NOMO-1 treated with dmso at 0.1 percent for 144 hours (cell line): ENCODE measurements around the gene COLEC11.

Source experiments
- DNase-seq: peaks from one replicate; lab custom pipeline; 2025; ENCODE audit not compliant: unreplicated experiment; lab: John Stamatoyannopoulos, UW

Gene COLEC11

DNA sequence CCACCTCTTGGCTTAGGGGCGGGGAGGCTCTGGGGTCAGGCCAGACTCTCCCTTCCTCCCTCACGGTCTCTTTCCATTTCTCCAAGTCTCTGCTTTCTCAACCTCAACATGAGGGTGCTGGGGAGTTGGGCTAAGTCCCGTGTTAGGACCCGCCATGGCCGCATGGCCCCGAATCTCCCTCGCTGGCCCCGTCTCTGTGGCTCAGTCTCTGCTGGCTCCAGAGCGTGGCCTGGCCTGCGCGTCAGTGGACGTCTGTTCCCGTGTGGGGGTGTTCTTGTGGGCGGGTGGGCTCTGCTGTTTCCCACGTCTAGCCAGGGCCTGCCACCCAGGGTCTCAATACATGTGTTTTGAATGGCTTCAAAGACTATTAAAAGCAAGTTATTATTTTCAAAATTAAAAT is 75.5 kb downstream of the COLEC11 start:
- no peak for DNase-seq

DNA sequence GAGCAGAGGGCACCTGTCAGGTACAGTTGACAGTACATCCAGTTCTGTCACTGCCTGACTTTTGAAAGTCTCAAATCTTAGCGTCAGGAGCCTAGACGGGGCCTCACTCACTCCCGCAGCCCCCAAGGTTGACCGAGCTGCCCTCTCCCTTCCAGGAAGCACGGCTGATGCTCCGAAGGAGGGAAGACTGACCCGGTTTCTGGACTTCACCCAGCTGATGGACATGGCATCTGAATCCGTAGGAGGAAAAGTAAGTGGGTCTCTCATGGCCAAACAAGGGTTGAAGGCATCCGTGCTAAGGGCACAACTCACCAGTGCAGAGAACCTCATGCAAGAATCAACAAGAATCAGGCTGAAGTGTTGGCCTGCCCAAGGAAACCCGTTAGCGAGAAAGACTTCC is 76.0 kb downstream of the COLEC11 start:
- DNase-seq, result no peak

DNA sequence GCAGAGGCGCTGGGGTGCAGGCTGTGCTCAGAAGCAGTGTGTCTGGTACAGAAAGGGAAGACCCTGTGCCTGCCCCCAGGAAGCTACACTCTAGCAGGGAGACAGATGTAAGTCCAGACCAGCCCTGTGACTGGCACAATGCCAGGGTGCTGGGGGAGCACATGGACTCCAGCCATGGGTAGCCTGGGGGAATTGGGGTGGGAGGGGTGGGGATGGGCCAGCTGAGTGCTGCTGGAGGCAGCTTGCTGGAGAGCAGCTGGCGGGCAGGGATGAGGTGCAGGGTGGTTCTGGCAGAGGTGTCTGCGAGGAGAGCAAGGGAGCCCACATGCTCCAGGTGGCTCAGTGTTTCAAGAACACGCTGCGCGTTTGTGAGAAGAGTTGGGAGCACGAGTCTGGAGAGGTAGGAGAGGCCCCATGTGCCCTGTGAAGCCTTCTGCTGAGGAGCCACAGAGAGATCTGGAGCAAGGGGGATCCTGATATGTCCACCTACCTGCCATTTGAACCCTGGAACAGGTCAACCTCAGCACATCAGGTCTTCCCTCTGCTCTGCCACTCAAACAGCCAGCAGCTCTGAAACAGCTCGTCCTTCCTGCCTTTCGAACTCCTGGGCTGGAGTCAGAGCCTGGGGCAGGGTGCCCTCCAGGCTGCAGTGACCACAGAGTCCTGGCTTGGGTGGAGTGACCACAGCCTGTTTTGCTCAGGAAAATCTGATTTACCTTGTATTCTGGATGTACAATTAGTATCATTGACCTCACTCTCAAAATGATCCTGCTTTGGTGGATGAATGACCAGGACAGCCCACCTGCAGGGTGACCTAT is 78.2 kb downstream of the COLEC11 start:
- DNase-seq, result no peak

DNA sequence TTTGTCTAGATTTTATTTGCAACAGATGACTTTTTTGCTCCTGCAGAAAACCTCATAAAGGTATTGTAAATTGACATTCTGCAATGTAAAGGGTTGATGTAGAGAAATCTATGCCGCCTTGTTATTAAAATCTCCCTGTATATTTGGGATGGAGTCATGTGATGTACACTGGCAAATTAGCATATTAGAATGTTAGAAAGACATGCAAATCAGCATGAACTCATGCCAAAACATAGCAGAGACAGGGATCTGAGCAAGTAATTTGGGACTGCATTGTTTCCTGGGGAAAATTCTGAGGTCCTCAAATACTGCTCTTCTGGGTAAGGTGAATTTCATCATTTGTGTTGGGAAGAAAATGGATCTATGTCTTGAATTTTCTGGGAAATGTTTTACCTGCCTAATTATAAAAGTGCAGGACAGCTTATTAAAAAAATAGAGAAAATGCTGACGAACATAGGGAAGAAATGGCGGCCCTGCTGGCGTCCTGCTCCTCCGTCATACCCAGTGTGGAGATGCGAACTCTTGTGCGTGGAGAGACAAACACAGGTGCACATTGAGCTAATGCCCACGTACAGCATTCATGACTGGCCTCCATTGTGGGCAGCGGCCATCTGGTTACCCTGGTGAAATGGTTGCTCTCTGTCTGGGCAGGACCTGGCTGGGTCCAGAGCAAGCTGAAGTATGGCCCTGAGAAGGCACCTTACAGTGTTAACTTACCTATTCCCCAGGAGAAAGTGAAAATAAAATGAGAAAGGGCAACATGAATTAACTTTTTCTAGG is 79.3 kb downstream of the COLEC11 start:
- DNase-seq, result no peak

DNA sequence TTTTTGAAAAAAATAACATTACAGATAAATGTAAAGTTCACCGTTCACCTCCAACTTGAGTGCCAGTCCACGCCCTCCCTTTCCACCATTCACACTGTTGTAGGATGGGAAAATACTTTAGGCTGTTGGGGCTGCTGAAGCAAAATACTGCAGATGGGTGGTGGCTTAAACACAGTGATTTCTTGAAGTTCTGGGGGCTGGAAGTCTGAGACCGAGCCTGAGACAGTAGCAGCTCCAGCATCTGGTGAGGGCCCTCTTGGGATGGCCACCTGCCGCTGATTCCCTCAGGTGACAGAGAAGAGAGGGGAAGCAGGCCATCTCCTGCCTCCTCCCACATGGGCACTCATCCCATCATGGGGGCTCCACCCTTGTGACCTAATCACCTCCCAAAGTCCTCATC is 80.8 kb downstream of the COLEC11 start:
- DNase-seq, result no peak

DNA sequence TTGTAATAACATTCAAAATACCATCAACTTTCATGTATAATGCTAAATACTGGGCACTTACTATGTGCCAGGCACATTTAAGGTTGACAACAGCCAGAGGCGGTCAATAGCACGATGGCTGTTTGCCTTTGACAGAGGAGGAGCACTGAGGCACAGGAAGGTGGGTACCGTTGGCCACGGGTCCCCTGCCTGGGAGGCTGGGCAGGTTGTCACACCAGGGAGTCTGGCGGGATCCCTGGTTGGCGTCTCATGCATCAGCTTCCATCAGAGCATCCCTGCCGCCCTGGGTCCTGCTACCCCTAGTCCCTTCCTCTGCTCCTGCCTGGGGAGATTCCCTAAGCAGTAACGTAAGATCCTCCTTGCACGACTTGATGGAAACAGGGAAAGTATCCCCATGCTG is 82.5 kb downstream of the COLEC11 start:
- DNase-seq, result no peak

DNA sequence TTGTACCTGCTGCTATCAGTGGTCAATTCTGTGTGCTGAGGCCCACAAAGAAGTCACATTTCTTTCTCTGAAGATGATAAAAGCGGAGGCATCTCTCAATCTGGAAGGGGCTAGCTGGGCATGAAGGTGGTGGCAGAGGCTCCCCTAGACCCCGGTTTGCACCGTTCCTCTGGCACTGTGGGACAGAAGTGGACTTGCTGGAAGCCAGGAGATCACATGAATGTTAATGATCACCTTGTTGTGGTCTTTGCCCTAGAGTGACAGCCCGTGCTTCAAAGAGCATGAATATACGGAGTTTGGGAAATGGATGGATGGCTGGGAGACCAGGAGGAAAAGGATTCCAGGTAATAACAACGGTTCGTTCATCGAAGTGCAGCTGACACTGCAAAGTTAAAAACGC is 83.3 kb downstream of the COLEC11 start:
- DNase-seq, result no peak

DNA sequence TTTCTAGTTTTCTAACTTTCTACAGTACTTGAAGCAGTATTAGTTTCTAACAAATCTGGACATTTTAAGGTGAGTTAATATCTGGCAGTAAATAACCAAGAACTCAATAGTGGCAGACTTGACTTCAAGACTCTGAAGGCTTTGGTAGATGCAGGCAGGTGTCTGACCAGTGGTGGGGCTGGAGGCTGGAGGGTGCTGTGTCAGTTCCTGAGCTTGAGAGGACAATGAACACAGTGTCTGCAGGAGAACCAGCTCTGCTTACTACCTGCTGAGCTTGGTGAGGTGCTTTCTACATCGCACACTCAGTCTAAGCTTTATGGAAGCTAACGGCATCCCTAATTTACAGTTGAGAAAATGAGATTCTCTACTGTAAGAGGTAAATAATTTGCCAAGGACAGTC is 84.3 kb downstream of the COLEC11 start:
- DNase-seq, result no peak

DNA sequence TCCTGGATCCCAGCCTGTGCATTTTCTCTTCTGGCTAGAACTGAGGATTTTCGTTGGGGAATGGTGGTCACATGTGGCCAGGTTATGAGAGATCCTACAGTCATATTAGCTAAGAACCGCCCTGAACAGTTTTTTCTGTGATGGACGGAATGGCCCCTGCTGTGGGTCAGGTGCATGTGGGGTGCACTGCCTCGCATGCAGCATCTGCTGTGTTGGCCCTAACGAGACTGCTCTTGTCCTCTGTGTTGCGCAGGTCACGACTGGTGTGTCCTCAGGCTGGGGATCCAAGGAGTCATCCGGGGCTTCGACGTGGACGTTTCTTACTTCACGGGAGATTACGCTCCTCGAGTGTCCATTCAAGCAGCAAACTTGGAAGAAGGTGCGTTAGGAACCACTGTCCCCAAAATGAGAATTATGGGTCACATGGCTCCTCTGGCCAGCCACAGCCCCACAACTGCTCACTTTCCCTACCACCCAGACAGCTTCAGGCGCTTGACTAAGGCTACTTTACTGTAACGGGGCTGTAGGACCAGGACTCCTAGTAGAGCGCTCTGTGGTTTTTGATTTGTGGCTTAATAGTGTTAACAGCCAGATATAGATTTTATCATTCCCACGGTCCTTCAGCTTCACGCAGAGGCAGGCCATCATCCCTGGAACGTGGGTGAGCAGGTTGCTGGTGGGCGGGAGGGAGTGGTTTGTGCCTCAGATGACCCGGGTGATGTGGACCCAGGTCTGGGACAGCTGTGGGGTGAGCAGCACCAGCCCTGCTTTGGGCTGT is 84.9 kb downstream of the COLEC11 start:
- DNase-seq, result no peak

DNA sequence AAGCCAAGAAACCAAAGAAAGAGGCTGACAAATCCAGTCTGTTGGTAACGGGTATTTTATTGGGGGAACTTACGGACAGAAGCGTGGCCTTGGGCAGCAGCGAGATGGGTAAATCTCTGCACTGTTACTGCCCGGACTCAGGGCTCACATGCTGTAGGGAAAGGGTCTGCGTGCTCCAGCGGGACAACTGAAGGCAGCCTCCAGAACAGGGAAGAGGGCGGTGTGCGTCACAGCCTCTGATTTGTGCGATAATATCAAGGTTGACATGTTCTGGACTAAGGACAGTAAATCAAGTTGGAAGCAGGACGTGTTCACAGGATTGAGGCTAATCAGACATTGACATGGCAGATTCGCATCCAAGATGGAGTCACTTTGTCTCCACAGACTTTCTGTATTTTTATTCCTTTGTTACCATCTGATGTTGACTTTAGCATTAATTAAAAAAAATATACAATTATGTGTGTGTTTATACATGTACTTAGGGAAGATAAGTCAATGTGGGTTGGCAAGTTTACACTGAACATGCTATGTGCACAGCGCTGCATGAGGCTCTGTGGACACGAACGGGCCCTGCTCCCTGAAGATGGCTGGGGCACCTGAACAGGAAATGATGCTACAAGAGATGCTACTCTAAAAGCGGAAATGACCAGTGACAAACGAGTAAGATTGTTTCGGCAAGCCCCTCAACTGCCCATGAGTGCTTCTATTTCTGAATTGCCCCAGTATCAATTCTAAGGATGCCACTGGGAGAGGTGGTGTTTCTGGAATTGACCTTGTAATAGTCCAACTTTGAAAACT is 85.8 kb downstream of the COLEC11 start:
- DNase-seq, result no peak

DNA sequence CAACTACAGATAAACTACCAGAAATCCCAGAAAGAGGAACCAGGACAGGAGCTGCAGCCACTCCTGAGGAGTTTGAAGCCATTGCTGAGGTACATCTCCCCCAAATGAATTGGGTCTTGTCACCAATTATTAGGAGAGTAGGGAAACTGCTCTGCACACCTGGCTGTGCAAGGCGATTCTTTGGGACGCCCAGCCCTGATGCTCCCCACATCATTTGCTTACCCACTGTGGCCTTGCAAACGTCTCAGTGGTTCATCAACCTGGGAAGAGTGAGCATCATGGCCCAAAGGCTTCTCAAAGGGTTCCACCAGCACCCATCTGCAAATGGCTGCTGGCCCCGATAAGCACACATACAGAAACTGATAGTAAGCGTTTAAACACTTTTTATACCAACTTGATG is 86.7 kb downstream of the COLEC11 start:
- no peak for DNase-seq

DNA sequence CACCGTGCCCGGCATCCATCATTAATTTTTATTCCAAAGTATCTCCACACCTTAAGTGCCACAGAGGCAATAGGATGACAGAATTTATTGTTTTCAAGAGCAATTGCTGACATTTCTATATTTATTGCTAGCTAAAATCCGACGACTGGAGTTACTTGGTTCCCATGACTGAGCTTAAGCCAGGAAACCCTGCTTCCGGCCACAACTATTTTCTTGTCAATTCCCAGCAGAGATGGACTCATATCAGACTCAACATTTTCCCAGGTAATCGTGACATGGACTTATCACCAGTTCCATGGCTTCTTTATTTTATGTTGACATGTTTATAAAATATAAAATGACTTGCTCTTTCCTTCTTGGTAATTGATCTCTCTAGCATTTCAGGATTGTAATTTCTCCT is 87.9 kb downstream of the COLEC11 start:
- DNase-seq, result no peak

DNA sequence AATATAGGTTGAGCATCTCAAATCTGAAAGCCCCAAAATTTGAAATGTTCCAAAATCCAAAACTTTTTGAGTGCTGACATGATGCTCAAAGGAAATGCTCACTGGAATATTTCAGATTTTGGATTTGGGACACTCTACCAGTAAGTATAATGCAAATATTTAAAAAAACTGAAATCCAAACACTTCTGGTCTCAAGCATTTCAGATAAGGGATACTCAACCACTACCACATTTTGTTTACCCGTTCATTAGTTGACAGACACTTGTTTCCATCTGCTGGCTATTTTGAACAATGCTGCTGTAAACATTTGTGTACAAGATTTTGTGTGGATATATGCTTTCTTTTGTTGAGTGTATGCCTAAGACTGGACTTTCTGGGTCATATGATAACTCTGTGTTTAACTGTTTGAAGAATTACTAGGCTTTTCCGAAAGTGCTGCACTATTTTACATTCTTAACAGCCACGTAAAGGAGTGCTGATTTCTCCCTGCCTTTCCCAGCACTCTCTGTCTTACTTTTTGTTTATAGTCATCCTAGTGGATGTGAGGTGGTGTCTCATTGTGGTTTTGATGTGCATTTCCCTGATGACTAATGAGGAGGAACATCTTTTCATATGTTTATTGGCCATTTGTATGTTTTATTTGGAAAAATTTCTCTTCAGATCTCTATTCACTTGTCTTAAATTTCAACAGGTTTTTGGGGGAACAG is 89.0 kb downstream of the COLEC11 start:
- DNase-seq, result no peak

DNA sequence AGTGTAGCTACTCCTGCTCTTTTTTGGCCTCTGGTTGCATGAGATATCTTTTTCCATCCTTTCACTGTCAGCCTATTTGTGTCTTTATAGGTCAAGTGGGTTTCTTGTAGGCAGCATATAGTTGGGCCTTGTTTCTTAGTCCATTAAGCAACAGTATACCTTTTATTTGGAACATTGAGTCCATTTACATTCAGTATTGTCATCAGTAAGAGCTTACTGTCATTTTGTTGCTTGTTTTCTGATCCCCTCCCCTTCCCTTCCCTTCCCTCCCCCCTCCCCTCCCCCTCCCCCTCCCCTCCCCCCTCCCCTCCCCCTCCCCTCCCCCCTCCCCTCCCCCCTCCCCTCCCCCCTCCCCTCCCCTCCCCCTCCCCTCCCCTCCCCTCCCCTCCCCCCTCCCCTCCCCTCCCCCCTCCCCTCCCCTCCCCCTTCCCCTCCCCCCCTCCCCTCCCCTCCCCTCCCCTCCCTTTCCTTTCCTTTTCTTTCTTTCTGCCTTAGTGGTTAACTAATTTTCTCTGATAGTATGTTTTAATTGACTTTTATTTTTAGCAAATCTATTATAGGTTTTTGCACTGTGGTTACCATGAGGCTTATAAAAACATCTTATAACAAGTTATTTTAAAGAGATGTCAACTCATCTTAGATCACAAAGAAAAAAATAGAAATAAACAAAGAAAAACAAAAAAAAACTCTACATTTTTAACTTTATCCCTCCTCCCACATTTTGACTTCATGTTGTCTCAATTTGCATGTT is 95.3 kb downstream of the COLEC11 start:
- DNase-seq, result no peak

DNA sequence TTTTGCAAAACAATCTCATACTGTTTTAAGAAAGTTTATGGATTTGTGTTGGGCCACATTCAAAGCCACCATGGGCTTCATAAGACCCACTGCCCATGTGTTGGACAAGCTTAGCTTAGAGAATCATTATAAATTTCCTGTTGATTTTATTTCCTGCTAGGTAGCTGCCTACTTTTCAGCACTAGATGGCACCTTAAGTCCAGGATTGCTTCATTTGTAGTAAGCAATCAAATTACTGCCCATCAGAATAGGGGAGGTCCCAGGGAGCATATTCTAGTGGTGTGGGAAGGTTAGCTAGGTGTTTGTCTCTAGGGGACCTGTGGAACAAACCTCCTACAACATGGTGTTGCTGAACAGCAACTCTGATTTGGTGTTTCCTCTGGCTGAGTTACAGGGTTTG is 97.5 kb downstream of the COLEC11 start:
- no peak for DNase-seq
